Stimulated activated CD4-positive, alpha-beta T cell treated with anti-CD3 and anti-CD28 coated beads, Interleukin-12 subunit alpha, Interleukin-12 subunit beta, amount 100 ng/mL, for 4 hours (primary cell): Measurements from ENCODE around the gene AVP.

Experiments
- DNase-seq: peaks from one replicate; pipeline ENCODE4 v3.0.0-alpha.2; 2020

AVP gene

DNA sequence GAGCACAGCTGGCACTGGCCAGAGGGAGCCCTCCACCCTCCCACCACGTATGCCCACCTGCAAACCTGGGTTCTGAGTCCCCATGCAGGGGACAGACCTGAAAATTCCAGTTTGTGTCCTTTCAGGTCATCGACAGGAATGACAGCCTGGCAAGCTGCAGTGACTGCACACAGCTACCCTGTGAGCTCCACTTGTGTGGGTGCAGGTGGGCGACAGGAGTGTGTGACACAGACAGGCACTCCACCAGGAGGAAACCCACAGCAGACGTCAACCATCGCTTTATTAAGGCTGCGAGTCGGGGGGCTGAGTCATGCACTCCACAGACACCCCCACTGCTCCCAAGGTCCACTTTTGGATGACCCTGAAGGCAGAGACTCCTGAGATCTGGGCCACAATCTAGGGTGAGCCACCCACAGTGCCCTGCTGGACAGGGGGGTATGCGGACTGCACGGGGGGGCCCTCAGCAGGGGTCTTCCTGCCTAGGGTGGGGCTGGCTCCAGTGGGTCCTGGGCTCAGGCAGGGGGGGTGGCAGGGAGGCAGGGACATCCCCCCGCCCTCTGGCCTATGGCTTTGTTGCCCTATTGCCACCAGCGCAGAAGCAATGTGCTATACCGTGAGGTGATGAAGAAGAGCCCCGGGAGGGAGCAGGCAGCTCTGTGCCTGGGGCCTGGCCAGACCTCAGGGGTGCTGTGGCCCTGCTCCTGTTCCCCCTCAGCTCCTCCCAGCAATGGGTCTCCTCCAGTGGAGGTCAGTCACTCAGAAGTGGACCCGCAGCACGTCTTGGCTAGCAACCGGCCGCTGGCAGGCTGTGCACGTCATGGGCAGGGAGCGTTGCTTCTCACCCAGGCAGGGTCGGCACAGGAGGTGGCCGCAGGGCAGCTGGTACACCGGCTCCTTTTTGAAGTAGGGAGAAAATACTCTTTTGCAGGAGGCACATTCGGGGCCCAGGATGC is 25.1 kb upstream of the AVP start:
- no peak for DNase-seq

- no peak for DNase-seq
These were observed 23.0 kb upstream of the AVP start for GRCh38 chr20:3107464-3108025.

GRCh38 chr20:3106658-3107463 is 22.3 kb upstream of the AVP start:
- DNase-seq: no peak

GRCh38 chr20:3106185-3106584 is 21.7 kb upstream of the AVP start:
- DNase-seq: no peak

DNA sequence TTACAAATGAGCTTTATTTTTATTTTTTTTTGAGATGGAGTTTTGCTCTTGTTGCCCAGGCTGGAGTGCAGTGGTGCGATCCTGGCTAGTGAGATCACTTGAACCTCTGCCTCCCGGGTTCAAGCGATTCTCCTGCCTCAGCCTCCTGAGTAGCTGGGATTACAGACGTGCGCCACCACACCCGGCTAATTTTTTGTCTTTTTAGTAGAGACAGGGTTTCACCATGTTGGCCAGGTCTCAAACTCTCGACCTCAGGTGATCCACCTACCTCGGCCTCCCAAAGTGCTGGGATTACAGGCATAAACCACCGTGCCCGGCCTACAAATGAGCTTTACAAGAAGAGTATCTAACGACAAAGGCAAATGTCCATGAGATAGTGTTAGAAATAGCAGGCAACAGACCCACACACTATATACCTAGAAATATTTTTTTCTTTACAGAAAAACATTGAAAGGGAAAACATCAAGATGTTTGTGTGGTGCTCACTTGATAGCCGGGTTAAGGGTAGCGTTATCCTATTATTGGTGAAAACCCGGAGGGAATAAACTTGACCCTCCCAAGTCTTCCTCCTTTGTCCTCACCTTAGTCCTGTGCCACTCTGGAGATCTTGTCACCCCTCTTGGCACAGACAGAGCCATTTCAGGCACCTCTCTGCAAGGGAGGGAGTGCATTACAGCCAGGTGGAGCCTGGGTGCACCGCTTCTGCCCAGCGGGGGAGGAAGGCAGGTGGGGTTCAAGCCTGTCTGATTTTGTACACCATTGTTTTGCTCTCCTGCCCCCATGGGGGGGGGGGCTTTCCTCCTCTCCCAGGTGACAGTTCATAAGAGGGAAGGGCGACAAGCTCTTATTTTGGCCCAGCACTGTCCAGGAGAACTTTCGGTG is 21.0 kb upstream of the AVP start:
- no peak for DNase-seq

DNA sequence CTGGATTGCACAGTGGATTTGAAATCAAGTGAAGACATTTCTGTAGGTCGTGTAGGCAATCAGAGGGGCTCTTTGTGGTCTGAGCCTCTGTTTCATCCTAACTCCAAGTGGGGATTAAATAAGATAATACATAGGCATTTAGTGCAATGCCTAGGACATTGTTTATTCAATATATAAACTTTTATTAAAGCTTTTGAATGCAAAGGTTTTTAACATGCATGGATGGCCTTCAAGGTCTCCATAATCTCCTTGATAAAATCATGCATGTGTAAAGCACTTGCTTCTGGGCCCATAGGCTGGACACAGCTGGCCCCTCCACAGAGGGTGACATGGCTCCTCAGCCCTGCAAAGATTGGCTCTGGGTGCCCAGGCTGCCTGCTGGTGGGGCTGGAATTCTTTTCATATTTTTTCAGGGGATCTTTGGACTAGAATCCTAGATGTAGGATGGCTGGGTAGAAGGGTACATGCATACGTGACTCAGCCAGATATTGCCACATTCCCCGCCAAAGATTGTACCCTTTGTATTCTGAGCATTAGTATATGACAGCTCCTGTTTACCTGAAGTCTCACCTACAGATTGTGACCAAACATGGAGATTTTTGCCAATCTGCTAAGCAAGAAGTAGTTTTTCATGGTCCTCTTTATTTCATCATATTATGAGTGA is 19.0 kb upstream of the AVP start:
- no peak for DNase-seq

DNA sequence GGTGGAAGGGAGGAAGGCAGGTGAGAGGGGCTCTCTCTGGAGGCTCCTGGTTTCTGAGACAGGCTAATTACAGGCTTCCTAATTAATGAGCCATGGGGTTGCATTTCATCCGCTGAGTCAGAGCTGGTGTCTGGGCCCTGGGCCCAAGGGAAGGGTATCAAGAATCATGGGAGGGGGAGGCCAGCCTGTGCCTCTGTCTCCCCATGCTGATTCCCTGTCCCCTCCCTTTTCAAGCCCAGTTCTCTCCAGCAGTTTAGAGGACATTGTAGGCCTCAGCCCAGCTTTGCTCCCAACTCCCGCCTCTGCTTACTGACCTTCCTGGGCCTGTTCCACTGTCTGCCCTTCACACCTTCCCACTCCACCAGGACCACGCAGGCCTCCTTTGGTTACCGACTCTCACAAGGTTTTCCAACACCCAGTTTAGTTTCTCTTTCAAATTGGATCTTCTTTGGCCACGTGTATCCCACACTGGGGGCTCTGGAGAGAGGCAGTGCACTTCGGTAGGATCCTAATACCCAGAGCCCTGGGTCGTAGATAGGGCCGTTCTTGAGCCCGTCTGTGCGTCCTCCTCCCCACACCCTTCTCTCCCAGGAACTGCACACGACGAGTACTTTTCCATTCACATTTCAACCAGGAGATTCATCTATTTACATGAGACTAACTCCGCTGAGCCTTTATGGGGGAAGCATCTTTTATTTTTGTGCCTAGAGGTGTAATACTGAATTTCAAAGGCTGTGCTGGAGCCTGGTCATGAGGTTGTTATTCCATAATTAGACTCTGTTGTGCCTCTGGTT is 18.2 kb upstream of the AVP start:
- DNase-seq: no peak

DNA sequence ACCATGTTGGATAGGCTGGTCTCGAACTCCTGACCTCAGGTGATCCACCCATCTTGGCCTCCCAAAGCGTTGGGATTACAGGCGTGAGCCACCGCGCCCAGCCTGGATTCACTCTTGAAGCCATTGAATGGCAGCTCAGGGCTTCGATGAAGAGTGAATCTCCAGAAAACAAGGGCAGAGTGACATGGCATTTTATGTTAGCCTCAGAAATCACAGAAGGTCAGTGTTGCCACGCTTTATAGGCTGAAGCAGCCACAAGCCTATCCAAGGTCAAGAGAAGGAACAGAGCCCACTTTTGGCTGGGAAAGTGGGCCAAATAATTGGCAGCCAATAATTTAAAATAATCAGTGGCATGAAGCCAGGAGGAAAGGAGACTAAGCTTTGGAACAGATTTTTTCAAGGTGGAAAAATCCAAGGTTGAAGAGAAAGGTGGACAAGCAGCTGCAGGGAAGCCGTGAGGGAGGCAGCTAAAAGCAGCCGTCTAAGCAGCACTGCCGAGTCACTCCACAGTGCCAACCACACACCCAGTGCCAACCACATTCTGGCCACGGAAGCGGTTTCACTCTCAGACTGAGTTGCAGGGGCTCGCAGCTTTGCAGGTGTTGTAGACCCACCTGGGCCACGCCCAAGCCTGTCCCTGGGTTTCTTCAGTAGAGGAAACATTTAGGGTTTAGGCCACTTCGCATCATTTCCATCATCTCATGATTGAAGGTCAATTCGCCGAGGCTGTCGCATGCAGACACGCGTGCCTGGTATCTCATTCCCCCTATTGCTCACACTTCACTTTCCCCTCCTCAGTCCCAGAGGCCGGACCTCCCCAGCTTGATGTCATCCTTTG is 17.4 kb upstream of the AVP start:
- DNase-seq: peak; percentile 18

- DNase-seq: no peak
These were observed 16.7 kb upstream of the AVP start for GRCh38 chr20:3101251-3101650.

GRCh38 chr20:3100480-3100879 is 16.0 kb upstream of the AVP start:
- no peak for DNase-seq

- DNase-seq: no peak
These were observed 10.5 kb upstream of the AVP start for GRCh38 chr20:3094848-3095629.

GRCh38 chr20:3093861-3094361 is 9.4 kb upstream of the AVP start:
- no peak for DNase-seq

DNA sequence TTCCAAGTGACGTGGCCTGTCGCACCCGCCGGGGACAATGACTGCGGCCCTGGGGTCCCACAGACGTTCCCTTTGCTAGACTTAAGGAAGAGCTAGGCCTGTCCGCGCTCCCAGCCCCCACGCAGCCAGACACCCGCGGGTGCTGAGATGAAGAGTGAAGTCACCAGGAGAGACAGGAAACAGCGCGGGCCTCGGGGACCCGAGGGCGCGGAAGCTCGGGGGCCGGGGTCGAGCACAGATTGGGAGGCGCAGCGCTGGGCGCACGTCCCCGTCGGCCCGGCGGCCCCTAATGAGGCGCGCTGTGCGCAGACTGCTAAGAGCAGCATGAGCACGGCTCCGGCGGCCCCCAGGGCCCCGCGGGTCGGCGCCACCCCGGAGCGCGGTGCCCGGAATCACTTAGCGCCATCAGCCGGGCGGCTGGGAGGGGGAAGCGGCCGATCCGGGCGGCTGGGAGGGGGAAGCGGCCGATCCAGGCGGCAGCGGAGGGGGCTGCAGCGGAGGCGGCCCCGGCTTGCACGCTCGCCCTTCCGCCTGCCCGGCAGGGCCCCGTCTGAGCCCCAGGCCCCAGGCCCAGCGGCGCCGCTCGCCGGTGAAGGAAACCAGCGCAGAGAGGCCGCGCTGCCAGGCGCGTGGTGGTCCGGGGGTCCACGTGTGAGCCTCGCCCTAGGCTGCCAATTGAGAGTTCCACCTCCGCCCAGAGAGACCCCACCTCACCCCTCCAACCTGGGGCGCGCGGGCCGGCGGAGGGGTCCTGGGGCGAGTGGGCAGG is 8.3 kb upstream of the AVP start:
- DNase-seq: peak; percentile 53

- no peak for DNase-seq
These were observed 6.0 kb upstream of the AVP start for GRCh38 chr20:3090565-3090964.

DNA sequence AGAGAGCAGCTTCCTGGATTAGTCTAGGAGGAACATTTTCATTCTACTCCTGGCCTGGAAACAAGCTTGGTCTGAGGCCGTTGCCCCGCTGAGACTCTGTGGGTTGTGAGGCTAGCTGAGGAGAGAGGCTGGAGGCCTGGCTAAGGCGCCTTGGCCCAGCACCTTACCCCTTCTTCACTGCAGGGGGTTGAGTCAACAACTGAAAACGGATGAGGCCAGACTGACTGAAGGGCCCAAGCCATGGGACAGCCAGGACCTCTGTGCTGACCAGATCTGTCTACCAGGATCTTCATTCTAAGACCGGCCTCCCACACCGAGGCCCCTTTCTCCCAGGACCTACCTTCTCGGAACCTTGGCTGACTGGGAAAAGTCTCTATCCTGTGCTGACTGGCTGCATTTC is 3.5 kb upstream of the AVP start:
- DNase-seq: no peak

DNA sequence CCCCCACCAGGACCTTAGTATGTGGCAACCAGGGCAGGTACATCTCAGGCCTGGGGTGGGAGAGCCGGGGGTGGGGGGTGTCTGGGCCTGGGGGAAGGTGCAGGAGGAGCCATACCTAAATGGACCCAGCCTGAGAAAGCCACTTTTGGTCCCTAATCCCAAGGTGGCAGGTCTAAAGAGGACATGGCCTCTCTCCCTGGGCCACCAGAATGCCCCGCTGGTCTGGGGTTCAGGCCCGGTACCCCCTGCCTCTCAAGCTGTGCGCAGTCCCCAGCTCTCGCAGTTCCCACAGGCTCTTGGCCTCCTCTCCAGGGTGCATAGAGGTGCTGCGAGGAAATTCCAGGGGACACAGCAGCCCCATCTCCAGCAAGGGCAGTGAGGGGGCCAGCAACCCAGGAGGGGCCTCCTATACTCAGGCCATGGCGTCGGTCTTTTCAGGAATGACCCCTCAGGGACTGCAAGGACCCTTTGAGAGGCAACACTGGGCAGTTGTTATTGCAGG is 1.1 kb upstream of the AVP start:
- no peak for DNase-seq

GRCh38 chr20:3084986-3085360 is 449 bp upstream of the AVP start:
- no peak for DNase-seq
